ENCODE results near the gene SECISBP2.
"Not testable (repeated sequence)": the region's sequence is repeated elsewhere in the genome, so short reads cannot be mapped to it uniquely, and the experiment has no call there.

Gene SECISBP2

GRCh38 chr9:89314955-89315354 lies 3.3 kb upstream of the SECISBP2 start:
- in situ Hi-C loops (cut with HindIII; ENCODE audit: low pct_unique_long_range_greater_than_20kb, low sequenced_read_pairs): no loop called here
- TF ChIP-seq JUND (IDR thresholded peaks at IDR 0.05; ENCODE audit: low read depth): no peak
- DNase-seq (ENCODE audit: low read depth in 1 of 2, low spot score in 1 of 2): no peak

DNA sequence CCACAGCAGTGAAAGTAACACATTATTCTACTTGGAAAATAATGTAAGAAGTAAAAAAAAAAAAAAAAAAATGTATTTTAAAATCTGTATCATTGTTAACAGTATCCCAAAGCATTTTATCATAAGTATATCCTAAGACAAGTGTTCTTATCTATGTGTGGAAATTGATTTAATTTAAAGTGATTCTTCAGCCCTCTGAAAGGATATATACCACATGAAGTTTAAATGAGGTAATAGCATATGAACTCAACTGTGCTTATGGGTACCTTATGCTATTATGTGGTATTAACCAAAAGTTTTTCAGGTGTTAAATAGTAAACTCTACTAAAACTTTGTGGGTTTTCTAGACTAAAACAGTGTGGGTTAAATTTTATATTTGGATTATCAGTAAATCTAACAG lies 2.8 kb upstream of the SECISBP2 start:
- in situ Hi-C loops (cut with HindIII; ENCODE audit: low pct_unique_long_range_greater_than_20kb, low sequenced_read_pairs): no loop called here
- no peak for DNase-seq (ENCODE audit: low read depth in 1 of 2, low spot score in 1 of 2)
- no peak for TF ChIP-seq JUND (IDR thresholded peaks at IDR 0.05; ENCODE audit: low read depth)

DNA sequence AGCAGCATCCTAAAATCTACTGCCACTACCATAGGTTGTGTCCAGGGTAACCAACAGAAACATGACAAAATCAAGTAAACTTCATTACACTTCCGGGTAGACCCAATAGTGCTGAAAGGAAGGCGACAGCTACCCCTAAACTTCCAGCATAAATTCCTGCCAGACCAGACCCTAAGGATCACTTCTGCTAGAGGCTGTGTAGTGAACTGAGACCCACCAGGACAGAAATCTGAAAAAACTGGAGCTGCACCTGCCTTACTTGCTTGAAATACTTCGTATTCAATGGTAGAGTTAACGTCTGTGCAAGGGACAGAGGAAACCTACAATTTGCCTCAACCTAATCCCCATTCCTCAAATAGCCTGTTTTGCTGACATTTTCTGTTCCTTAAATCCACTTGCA lies 1.0 kb upstream of the SECISBP2 start:
- in situ Hi-C loops (cut with HindIII; ENCODE audit: low pct_unique_long_range_greater_than_20kb, low sequenced_read_pairs): no loop called here
- no peak for TF ChIP-seq JUND (IDR thresholded peaks at IDR 0.05; ENCODE audit: low read depth)
- no peak for DNase-seq (ENCODE audit: low read depth in 1 of 2, low spot score in 1 of 2)

GRCh38 chr9:89319015-89319905 lies 960 bp downstream of the SECISBP2 start:
- TF ChIP-seq JUND (IDR thresholded peaks at IDR 0.05; ENCODE audit: low read depth): no peak
- no peak for DNase-seq (ENCODE audit: low read depth in 1 of 2, low spot score in 1 of 2)
- in situ Hi-C loops (cut with HindIII; ENCODE audit: low pct_unique_long_range_greater_than_20kb, low sequenced_read_pairs): no loop called here

DNA sequence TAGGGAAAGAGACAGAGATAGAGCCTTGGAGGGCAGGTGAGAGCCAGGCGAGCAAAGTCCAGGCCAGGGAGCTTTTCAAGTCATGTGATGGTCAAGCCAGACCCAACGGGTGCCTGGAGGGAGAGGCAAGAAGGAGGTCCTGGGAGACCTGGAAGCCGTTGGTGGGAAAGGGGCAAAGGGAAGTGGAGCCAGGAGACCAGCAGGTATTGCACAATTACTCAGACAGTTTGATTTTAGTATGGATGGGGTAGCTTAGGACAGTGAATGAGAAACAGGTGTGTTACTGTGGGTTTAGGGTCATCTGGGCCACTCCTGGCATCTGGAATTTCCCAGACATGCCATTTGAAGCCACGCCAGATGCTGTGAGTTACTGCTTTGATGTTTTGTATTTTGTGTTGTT lies 5.1 kb downstream of the SECISBP2 start:
- no peak for DNase-seq (ENCODE audit: low read depth in 1 of 2, low spot score in 1 of 2)
- in situ Hi-C loops (cut with HindIII; ENCODE audit: low pct_unique_long_range_greater_than_20kb, low sequenced_read_pairs): no loop called here

GRCh38 chr9:89325733-89326132 lies 7.4 kb downstream of the SECISBP2 start:
- no peak for TF ChIP-seq JUND (IDR thresholded peaks at IDR 0.05; ENCODE audit: low read depth)
- in situ Hi-C loops (cut with HindIII; ENCODE audit: low pct_unique_long_range_greater_than_20kb, low sequenced_read_pairs): no loop called here
- no peak for DNase-seq (ENCODE audit: low read depth in 1 of 2, low spot score in 1 of 2)

More for the DNA sequence above, 5.1 kb downstream of the SECISBP2 start:
- TF ChIP-seq JUND (IDR thresholded peaks at IDR 0.05; ENCODE audit: low read depth): no peak

- DNase-seq (ENCODE audit: low read depth in 1 of 2, low spot score in 1 of 2): no peak
- no peak for TF ChIP-seq JUND (IDR thresholded peaks at IDR 0.05; ENCODE audit: low read depth)
- in situ Hi-C loops (cut with HindIII; ENCODE audit: low pct_unique_long_range_greater_than_20kb, low sequenced_read_pairs): no loop called here
Measured at GRCh38 chr9:89328064-89328463, 9.8 kb downstream of the SECISBP2 start.

DNA sequence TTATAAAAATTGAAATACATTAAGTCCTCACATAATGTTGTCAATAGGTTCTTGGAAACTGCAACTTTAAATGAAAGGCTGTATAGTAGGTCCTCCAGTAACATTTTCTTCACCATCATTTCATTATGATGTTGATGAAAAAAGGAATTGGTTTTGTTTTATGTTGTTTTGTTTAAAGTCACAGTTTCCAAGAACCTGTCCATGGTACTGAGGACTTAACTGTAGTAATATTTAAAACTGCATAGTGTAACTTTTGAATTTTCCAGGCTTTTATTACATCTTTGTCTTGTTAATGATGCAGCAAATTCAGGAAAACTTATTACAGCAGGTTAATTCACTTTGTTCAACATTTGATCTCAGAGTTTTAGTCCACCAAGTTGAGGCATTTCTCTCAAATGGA lies 11.6 kb downstream of the SECISBP2 start:
- no peak for TF ChIP-seq JUND (IDR thresholded peaks at IDR 0.05; ENCODE audit: low read depth)
- in situ Hi-C loops (cut with HindIII; ENCODE audit: low pct_unique_long_range_greater_than_20kb, low sequenced_read_pairs): no loop called here
- DNase-seq (ENCODE audit: low read depth in 1 of 2, low spot score in 1 of 2): no peak

DNA sequence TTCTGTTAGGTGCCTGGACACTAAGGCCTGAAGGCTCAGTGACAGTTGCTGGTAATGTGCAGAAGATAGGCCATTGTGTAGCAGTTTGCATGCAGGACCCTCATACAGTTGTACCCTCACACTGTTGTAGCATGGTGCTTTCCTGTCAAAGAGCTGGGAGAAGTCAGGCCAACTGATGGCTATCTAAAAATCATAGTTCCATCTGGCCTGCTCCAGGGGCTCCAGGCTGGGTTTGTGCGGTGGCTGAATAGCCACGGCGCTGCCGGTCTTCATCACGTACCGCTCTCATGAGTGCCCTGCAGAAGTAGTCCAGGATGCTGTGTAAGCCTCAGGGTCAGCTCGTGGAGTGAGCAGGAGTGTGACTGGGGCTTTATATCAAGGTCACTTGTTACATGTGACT lies 12.2 kb downstream of the SECISBP2 start:
- in situ Hi-C loops (cut with HindIII; ENCODE audit: low pct_unique_long_range_greater_than_20kb, low sequenced_read_pairs): no loop called here
- no peak for TF ChIP-seq JUND (IDR thresholded peaks at IDR 0.05; ENCODE audit: low read depth)
- no peak for DNase-seq (ENCODE audit: low read depth in 1 of 2, low spot score in 1 of 2)

DNA sequence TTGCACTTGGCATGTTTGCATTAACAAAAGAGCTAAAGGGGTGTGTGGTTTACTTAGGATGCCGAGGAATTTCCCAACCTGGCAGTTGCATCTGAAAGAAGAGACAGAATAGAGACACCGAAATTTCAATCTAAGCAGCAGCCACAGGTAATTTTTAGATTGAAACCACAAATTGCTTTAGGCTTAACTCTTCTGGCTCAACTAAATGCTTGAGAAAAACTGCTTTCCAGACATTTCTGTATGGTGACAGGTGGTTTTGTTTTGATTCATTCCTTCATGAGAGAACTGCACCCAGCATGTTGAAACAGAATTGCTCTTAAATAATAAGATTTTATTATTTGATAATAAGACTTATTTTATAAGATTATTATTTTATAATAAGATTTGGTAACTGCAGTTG lies 21.5 kb downstream of the SECISBP2 start:
- TF ChIP-seq JUND (IDR thresholded peaks at IDR 0.05; ENCODE audit: low read depth): no peak
- DNase-seq (ENCODE audit: low read depth in 1 of 2, low spot score in 1 of 2): no peak
- in situ Hi-C loops (cut with HindIII; ENCODE audit: low pct_unique_long_range_greater_than_20kb, low sequenced_read_pairs): no loop called here

- DNase-seq (ENCODE audit: low read depth in 1 of 2, low spot score in 1 of 2): no peak
- in situ Hi-C loops (cut with HindIII; ENCODE audit: low pct_unique_long_range_greater_than_20kb, low sequenced_read_pairs): no loop called here
- TF ChIP-seq JUND (IDR thresholded peaks at IDR 0.05; ENCODE audit: low read depth): no peak
Measured at GRCh38 chr9:89340332-89340731, 22.0 kb downstream of the SECISBP2 start.

GRCh38 chr9:89342213-89342612 lies 23.9 kb downstream of the SECISBP2 start:
- no peak for DNase-seq (ENCODE audit: low read depth in 1 of 2, low spot score in 1 of 2)
- no peak for TF ChIP-seq JUND (IDR thresholded peaks at IDR 0.05; ENCODE audit: low read depth)
- in situ Hi-C loops (cut with HindIII; ENCODE audit: low pct_unique_long_range_greater_than_20kb, low sequenced_read_pairs): no loop called here

GRCh38 chr9:89342948-89343347 lies 24.6 kb downstream of the SECISBP2 start:
- in situ Hi-C loops (cut with HindIII; ENCODE audit: low pct_unique_long_range_greater_than_20kb, low sequenced_read_pairs): no loop called here
- DNase-seq (ENCODE audit: low read depth in 1 of 2, low spot score in 1 of 2): no peak
- no peak for TF ChIP-seq JUND (IDR thresholded peaks at IDR 0.05; ENCODE audit: low read depth)

GRCh38 chr9:89343812-89344211 lies 25.5 kb downstream of the SECISBP2 start:
- in situ Hi-C loops (cut with HindIII; ENCODE audit: low pct_unique_long_range_greater_than_20kb, low sequenced_read_pairs); DNase-seq (ENCODE audit: low read depth in 1 of 2, low spot score in 1 of 2): not testable (repeated sequence)

Measured in T47D (cell line).